HEK293 (cell line): ENCODE measurements around the gene DMPK.

Experiments
- HIC1 ChIP-seq: fragments of 450-650 bp; formaldehyde crosslinking; IDR thresholded peaks from 2 replicates; pipeline ENCODE4 v1.5.1; 2016; ENCODE audit warnings: missing biosample characterization, missing genetic modification characterization
- INSM2 ChIP-seq: fragments of 450-650 bp; formaldehyde crosslinking; IDR thresholded peaks from 2 replicates; pipeline ENCODE4 v1.5.1; 2016; ENCODE audit warnings: missing biosample characterization, missing genetic modification characterization
- SP2 ChIP-seq: fragments of 450-650 bp; formaldehyde crosslinking; IDR thresholded peaks from 2 replicates; pipeline ENCODE4 v1.5.1; 2016; ENCODE audit warnings: missing biosample characterization, missing genetic modification characterization
- TSHZ1 ChIP-seq: fragments of 450-650 bp; formaldehyde crosslinking; IDR thresholded peaks from 2 replicates; pipeline ENCODE4 v1.5.1; 2016; ENCODE audit warnings: missing biosample characterization, missing genetic modification characterization, borderline replicate concordance
- ZBTB1 ChIP-seq: fragments of 450-650 bp; formaldehyde crosslinking; IDR thresholded peaks from 2 replicates; pipeline ENCODE4 v1.5.1; 2016; ENCODE audit warnings: missing biosample characterization, missing genetic modification characterization
- ZNF169 ChIP-seq: fragments of 450-650 bp; formaldehyde crosslinking; IDR thresholded peaks from 2 replicates; pipeline ENCODE4 v1.5.1; 2016; ENCODE audit warnings: missing biosample characterization, missing genetic modification characterization
- ZNF211 ChIP-seq: fragments of 450-650 bp; formaldehyde crosslinking; IDR thresholded peaks from 2 replicates; pipeline ENCODE4 v1.5.1; 2016; ENCODE audit warnings: low read depth, missing biosample characterization, missing genetic modification characterization
- ZNF221 ChIP-seq: fragments of 450-650 bp; formaldehyde crosslinking; IDR thresholded peaks from 2 replicates; pipeline ENCODE4 v1.5.1; 2017; ENCODE audit warnings: missing biosample characterization, missing genetic modification characterization, borderline replicate concordance
- ZNF223 ChIP-seq: fragments of 450-650 bp; formaldehyde crosslinking; IDR thresholded peaks from 2 replicates; pipeline ENCODE4 v1.5.1; 2016; ENCODE audit warnings: missing biosample characterization, missing genetic modification characterization
- ZNF398 ChIP-seq: fragments of 450-650 bp; formaldehyde crosslinking; IDR thresholded peaks from 2 replicates; pipeline ENCODE4 v1.5.1; 2017; ENCODE audit warnings: missing biosample characterization, missing genetic modification characterization
- ZNF473 ChIP-seq: fragments of 450-650 bp; formaldehyde crosslinking; IDR thresholded peaks from 2 replicates; pipeline ENCODE4 v1.5.1; 2017; ENCODE audit warnings: missing biosample characterization, missing genetic modification characterization
- ZNF518A ChIP-seq: fragments of 450-650 bp; formaldehyde crosslinking; conservative IDR thresholded peaks from 2 replicates; pipeline ENCODE4 v1.5.1; 2016; ENCODE audit warnings: low read depth, missing biosample characterization, missing genetic modification characterization
- ZNF555 ChIP-seq: fragments of 450-650 bp; formaldehyde crosslinking; conservative IDR thresholded peaks from 2 replicates; pipeline ENCODE4 v1.5.1; 2017; ENCODE audit warnings: missing biosample characterization, mild to moderate bottlenecking, missing genetic modification characterization, inconsistent platforms
- ZNF561 ChIP-seq: fragments of 450-650 bp; IDR thresholded peaks from 2 replicates; pipeline ENCODE4 v1.5.1; 2018; ENCODE audit warnings: missing biosample characterization, missing genetic modification characterization, borderline replicate concordance
- ZNF626 ChIP-seq: fragments of 450-650 bp; sonication (Bioruptor Pico); formaldehyde crosslinking; IDR thresholded peaks from 2 replicates; pipeline ENCODE4 v1.5.1; 2018; ENCODE audit warnings: missing biosample characterization, missing genetic modification characterization, inconsistent platforms
- ZNF704 ChIP-seq: fragments of 450-650 bp; formaldehyde crosslinking; IDR thresholded peaks from 2 replicates; pipeline ENCODE4 v1.5.1; 2016; ENCODE audit warnings: missing biosample characterization, missing genetic modification characterization
- ZNF707 ChIP-seq: fragments of 450-650 bp; formaldehyde crosslinking; IDR thresholded peaks from 2 replicates; pipeline ENCODE4 v1.5.1; 2016; ENCODE audit warnings: missing biosample characterization, missing genetic modification characterization
- ZNF747 ChIP-seq: fragments of 450-650 bp; formaldehyde crosslinking; IDR thresholded peaks from 2 replicates; pipeline ENCODE4 v1.5.1; 2016; ENCODE audit warnings: missing biosample characterization, missing genetic modification characterization
- ZNF777 ChIP-seq: fragments of 450-650 bp; formaldehyde crosslinking; IDR thresholded peaks from 2 replicates; pipeline ENCODE4 v1.5.1; 2017; ENCODE audit warnings: missing biosample characterization, missing genetic modification characterization, borderline replicate concordance
- ZNF830 ChIP-seq: fragments of 450-650 bp; IDR thresholded peaks from 2 replicates; pipeline ENCODE4 v1.5.0; 2018; ENCODE audit warnings: missing biosample characterization, missing genetic modification characterization, low read depth, mild to moderate bottlenecking, moderate library complexity
- ZSCAN4 ChIP-seq: fragments of 450-650 bp; formaldehyde crosslinking; IDR thresholded peaks from 2 replicates; pipeline ENCODE4 v1.5.1; 2017; ENCODE audit warnings: missing biosample characterization, missing genetic modification characterization

Gene DMPK

GRCh38 chr19:45770192-45771101 is 11.8 kb downstream of the DMPK start (continued):
- TF ChIP-seq TSHZ1: no peak
- TF ChIP-seq ZBTB1 (tag by site-specific recombination): no peak
- TF ChIP-seq ZSCAN4 (tag by site-specific recombination): no peak; the same call in 1 of the 2 replicates
- no peak for TF ChIP-seq ZNF707
- no peak for TF ChIP-seq ZNF221 (tag by site-specific recombination)
- no peak; the same call in 1 of the 2 replicates for TF ChIP-seq ZNF398 (tag by site-specific recombination)
- peak; percentile 98 for TF ChIP-seq SP2 (tag by site-specific recombination)
- no peak for TF ChIP-seq ZNF747 (tag by site-specific recombination)
- TF ChIP-seq INSM2 (tag by site-specific recombination): no peak
- no peak for TF ChIP-seq ZNF555 (tag by site-specific recombination)
- peak; percentile 14; the same call in 1 of the 2 replicates for TF ChIP-seq ZNF561
- TF ChIP-seq ZNF830: no peak
- TF ChIP-seq ZNF518A: no peak
- no peak for TF ChIP-seq ZNF704 (tag by site-specific recombination)
- no peak for TF ChIP-seq ZNF223 (tag by site-specific recombination)
- TF ChIP-seq ZNF777: no peak
- no peak for TF ChIP-seq ZNF626 (tag by site-specific recombination)
- no peak for TF ChIP-seq ZNF473 (tag by site-specific recombination)
- no peak for TF ChIP-seq ZNF211
- TF ChIP-seq ZNF169 (tag by site-specific recombination): no peak
- peak; percentile 80 for TF ChIP-seq HIC1
